ENCODE results near the gene BLACAT1.
"Not testable (repeated sequence)": the region's sequence is repeated elsewhere in the genome, so short reads cannot be mapped to it uniquely, and the experiment has no call there.

The BLACAT1 gene

DNA sequence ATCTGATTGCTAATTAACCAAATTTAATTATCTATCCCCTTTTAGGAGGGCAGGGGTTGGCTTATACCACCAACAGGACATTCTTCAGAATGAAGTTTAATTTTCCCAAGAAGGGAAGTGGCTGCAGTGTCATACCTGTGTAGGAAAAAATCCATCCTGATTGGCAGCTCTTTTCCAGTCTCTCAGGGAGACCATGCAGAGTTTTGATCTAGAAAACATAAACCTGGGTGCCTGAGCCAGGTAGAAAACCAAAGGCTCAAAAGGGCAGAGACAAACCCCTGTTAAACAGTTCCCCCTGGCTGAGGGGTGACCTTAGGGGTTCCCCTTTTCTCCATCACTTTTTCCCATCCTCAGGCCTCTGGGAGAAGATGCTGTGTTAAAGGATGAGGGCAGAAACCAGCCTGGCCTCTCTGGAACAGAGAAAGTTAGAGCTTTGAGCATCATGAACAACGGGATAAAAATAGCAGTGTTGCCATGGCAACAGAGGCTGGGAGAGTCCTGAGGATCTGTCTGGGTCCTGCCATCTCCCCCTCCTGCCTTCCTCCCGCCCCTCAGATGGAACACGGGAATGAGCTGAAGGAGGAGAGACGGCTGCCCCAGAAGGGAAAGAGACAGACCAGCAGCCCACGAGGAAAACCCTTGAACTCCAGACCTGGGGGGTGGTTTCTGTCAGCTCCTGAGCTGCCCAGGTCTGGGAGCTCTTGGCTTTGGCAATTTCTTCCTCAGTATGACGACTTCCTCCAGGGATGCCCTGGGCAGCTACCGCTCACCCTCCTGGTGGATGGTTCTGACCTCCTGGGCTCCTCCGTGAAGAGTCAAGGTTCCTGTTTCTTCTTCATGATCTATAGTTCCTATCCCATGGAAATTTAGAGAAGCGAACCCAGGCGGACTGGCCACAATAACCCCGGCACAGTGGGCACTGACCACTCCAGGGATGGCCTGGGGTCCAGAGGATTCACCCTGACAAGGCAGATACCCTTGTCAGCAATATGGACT lies 20.0 kb downstream of the BLACAT1 start:
- Histone ChIP-seq H3K36me3 (ENCODE audit: insufficient read depth, low read depth, low read length) (no peaks in the 10 kb centered on the region), H3K27me3 (ENCODE audit: insufficient read depth, low read length) (peaks cover 32% of the 10 kb centered on the region; the same call in 1 of the 2 replicates), H3K9me3 (ENCODE audit: insufficient read depth, low read depth, low read length) (no peaks in the 10 kb centered on the region), H3K9ac (ENCODE audit: low read depth, low read length) (no peak overlapping the region), H3K4me3 (ENCODE audit: low read length) (no peak overlapping the region), H3K27ac (ENCODE audit: low read length) (no peak overlapping the region), H3K4me1 (ENCODE audit: insufficient read depth, low read length) (peaks cover 8% of the 10 kb centered on the region; the same call in 1 of the 2 replicates)

DNA sequence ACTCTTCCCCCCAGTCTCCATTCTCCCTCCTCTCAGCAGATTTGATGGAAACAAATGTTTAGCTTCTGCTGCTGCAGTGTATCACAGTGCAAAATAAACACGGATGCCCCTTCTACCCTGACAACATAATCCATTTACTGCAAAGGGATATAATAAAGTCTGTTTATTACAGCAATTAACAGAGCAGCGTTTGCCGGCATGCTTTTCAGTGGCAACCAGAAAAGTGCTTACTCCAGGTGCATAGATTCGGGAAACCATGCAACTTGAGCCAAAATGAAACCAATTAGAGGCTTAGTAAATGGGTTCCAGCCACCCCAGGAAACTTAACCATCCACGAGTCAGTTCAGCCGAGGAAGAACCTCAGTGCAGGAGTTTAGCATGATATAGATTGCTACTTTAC lies 21.1 kb downstream of the BLACAT1 start:
- no peak overlapping the region for H3K4me3 ChIP-seq (ENCODE audit: low read length)
- peaks cover 38% of the 10 kb centered on the region; the same call in 1 of the 2 replicates for H3K27me3 ChIP-seq (ENCODE audit: insufficient read depth, low read length)
- H3K36me3 ChIP-seq (ENCODE audit: insufficient read depth, low read depth, low read length): no peaks in the 10 kb centered on the region
- no peak overlapping the region for H3K27ac ChIP-seq (ENCODE audit: low read length)
- H3K9ac ChIP-seq (ENCODE audit: low read depth, low read length): no peak overlapping the region
- H3K9me3 ChIP-seq (ENCODE audit: insufficient read depth, low read depth, low read length): no peaks in the 10 kb centered on the region
- H3K4me1 ChIP-seq (ENCODE audit: insufficient read depth, low read length): no peaks in the 10 kb centered on the region; the same call in 1 of the 2 replicates

DNA sequence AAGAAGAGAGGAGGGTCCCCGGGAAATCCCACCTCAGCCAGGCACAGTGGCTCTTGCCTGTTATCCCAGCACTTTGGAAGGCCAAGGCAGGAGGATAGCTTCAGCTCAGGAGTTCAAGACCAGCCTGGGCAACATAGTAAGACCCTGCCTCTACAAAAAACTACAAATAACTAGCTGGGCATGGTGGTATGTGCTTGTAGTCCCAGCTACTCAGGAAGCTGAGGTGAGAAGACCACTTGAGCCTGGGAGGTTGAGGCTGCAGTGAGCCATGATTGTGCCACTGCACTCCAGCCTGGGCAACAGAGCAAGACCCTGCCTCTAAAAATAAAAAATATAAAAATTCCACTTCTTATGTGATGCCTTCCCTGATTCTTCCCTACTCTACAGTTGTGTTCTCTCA lies 23.2 kb downstream of the BLACAT1 start:
- not testable (repeated sequence) for H3K27ac ChIP-seq (ENCODE audit: low read length); H3K9me3 ChIP-seq (ENCODE audit: insufficient read depth, low read depth, low read length); H3K4me3 ChIP-seq (ENCODE audit: low read length); H3K4me1 ChIP-seq (ENCODE audit: insufficient read depth, low read length); H3K36me3 ChIP-seq (ENCODE audit: insufficient read depth, low read depth, low read length); H3K9ac ChIP-seq (ENCODE audit: low read depth, low read length)
- H3K27me3 ChIP-seq (ENCODE audit: insufficient read depth, low read length): peaks cover 59% of the 10 kb centered on the region

DNA sequence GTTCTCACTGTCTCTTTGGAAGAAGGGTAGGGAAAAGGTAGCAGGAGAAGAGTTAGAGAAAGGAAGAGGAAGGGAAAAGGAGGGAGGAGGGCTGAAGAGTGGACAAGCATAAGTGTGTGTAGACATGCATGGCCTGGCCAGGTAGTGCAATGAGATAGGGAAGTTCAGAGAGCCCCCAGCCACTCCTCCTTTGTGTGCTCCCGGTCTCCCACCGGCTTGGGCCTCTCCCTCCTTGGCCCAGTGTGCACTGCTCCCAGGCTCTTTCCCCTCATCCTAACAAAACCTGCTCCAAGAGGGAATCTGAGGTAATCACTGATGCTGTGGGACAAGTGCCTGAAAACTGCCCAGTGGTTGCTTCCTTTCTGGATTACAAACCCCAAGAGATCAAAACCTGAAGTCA lies 23.7 kb downstream of the BLACAT1 start:
- H3K27me3 ChIP-seq (ENCODE audit: insufficient read depth, low read length): peaks cover 59% of the 10 kb centered on the region

DNA sequence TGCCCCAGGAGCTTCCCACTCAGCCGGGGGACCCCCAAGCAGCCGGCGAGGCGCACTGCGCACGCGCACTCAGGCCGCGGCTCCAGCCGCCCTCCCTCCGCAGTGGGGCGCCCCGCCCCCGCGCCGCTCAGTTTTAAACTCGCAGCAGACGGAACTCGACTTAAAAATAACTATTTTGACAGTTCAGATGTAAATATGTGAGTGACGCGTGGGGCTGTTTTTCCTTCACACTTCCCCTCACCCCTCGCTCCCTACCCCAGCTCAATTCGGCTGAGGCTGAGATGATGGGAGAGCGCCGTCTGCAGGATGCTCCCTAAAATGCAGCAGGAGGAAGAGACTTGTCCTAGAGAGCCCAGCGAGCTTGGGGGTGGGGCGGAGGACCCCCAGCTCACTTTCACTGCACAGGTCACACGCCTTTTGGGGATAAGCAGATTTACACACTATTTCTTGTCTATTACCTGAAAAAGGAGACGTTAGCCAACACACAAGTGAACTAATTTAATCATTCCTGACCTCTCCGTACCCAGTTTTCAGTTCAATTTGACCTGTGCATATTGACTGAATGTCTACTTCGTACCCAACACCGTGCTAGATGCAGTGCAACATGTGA lies 25.0 kb downstream of the BLACAT1 start:
- Histone ChIP-seq H3K9ac (ENCODE audit: low read depth, low read length) (peak overlapping the region; percentile 32; the same call in 1 of the 2 replicates), H3K9me3 (ENCODE audit: insufficient read depth, low read depth, low read length) (no peaks in the 10 kb centered on the region), H3K27me3 (ENCODE audit: insufficient read depth, low read length) (peaks cover 59% of the 10 kb centered on the region), H3K36me3 (ENCODE audit: insufficient read depth, low read depth, low read length) (no peaks in the 10 kb centered on the region), H3K27ac (ENCODE audit: low read length) (no peak overlapping the region), H3K4me1 (ENCODE audit: insufficient read depth, low read length) (no peaks in the 10 kb centered on the region; the same call in 1 of the 2 replicates), H3K4me3 (ENCODE audit: low read length) (peak overlapping the region; percentile 71)

More for the DNA sequence above, 23.7 kb downstream of the BLACAT1 start:
- Histone ChIP-seq H3K4me3 (ENCODE audit: low read length) (no peak overlapping the region), H3K27ac (ENCODE audit: low read length) (no peak overlapping the region), H3K36me3 (ENCODE audit: insufficient read depth, low read depth, low read length) (no peaks in the 10 kb centered on the region), H3K9ac (ENCODE audit: low read depth, low read length) (no peak overlapping the region), H3K9me3 (ENCODE audit: insufficient read depth, low read depth, low read length) (no peaks in the 10 kb centered on the region), H3K4me1 (ENCODE audit: insufficient read depth, low read length) (no peaks in the 10 kb centered on the region; the same call in 1 of the 2 replicates)

DNA sequence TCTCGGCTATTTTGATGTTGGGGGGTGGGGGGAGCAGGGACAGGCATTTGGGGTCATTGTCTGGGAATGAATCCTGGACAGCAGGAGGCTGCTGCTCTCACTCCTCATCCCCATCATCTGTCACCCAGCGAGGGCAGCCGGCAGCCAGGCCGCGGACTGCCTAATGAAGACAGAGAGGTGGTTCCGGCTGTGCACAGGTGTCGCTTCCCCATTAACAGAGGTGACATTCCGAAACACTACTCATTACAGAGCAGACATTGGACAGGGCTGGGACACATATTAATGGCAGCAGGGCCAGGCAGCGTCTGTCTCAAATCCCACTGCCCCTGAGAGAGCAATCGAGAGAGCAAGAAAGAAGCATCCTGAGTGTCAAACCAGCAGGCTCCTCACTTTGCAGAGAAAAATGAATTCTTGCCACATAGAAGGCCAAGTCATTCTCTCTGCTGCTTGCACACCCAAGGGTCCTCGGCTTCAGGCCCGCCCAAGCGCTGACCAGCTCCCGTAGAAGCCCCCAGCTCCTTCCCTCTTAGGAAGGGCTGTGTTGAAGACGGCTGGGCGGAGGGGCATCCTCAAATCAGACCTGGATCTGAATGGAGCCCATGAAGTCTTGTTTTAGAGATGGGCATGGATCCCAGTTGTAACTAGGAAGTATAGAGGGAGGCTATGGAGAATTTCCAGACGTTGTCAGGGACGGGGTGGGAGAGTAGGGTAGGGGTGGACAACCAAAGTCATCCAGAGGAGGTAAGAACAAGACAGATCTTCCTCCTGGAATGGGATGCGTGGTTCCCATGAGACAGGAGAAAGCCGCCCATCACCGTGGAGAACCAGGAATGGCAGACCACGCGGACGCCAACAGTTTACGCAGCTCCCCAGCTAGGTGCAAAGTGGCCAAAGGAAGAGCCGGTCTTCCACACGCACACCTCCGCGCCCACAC lies 25.8 kb downstream of the BLACAT1 start:
- Histone ChIP-seq H3K9ac (ENCODE audit: low read depth, low read length) (peak overlapping the region; percentile 32; the same call in 1 of the 2 replicates), H3K9me3 (ENCODE audit: insufficient read depth, low read depth, low read length) (no peaks in the 10 kb centered on the region), H3K27ac (ENCODE audit: low read length) (no peak overlapping the region), H3K27me3 (ENCODE audit: insufficient read depth, low read length) (peaks cover 60% of the 10 kb centered on the region), H3K4me1 (ENCODE audit: insufficient read depth, low read length) (peaks cover 2% of the 10 kb centered on the region; the same call in 1 of the 2 replicates), H3K36me3 (ENCODE audit: insufficient read depth, low read depth, low read length) (no peaks in the 10 kb centered on the region), H3K4me3 (ENCODE audit: low read length) (peak overlapping the region; percentile 71)

DNA sequence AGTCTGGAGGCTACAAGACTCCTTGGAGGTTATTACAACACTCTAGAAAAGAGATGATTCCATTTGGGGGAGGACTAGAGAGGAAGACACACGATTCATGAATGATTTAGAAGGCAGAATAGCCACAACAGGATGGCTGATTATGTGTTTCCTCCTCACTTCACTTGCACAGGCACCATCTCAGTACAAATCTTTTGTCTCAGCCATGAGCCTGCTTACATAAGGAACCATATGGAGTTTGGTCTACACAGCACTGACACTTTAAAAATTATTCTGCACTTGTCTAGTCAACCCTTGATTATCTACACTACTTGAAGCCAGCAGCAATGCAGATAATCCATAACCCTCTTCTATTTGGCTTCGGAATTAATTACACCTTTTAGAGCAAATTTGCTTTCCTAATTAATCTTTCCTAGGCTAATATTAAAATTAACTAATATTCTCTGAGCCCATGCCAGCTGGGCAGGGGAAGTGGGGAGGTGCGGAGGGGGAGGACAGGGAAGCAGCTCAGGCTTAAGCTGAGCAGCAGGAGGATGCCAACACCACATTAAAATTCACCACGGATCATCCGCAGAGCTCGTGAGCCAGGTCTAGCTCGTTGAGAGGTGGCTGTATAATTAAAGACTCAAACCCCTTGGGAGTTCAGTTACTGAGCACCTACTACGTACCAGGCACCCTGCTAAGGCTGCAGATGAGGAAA lies 30.8 kb downstream of the BLACAT1 start:
- Histone ChIP-seq H3K9me3 (ENCODE audit: insufficient read depth, low read depth, low read length) (no peaks in the 10 kb centered on the region), H3K27me3 (ENCODE audit: insufficient read depth, low read length) (peaks cover 60% of the 10 kb centered on the region), H3K27ac (ENCODE audit: low read length) (no peak overlapping the region), H3K4me3 (ENCODE audit: low read length) (no peak overlapping the region), H3K36me3 (ENCODE audit: insufficient read depth, low read depth, low read length) (no peaks in the 10 kb centered on the region), H3K9ac (ENCODE audit: low read depth, low read length) (no peak overlapping the region), H3K4me1 (ENCODE audit: insufficient read depth, low read length) (peaks cover 12% of the 10 kb centered on the region; the same call in 1 of the 2 replicates)

DNA sequence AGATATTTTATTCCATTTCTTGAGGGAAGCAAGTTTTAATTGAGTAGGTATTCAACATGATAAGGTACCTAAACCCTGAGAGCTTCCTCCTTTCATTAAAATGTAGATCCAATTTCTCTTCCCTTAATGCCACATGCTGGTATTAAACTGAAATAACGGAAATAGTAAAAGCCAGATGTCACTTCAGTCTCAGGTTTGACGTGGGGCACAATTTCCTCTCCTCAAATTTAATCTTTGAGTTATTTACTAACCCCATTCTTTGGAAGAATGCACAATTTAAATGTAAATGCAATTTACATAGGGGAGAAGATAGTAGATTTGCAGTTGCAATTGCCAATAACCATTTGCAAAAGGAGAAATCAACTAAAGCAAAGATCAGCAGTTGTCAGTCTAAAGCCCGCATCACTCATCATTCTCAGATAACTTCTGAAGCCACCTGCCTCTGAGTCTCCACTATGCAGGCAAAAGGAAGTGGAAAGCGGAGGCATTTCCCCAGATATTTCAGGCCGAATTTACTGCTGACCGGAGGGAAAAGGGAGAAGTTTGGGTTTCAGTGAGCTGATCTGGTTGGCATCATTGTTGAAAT lies 31.9 kb downstream of the BLACAT1 start:
- no peak overlapping the region for H3K9ac ChIP-seq (ENCODE audit: low read depth, low read length)
- no peak overlapping the region for H3K4me3 ChIP-seq (ENCODE audit: low read length)
- peaks cover 48% of the 10 kb centered on the region for H3K27me3 ChIP-seq (ENCODE audit: insufficient read depth, low read length)
- H3K4me1 ChIP-seq (ENCODE audit: insufficient read depth, low read length): peaks cover 12% of the 10 kb centered on the region; the same call in 1 of the 2 replicates
- H3K27ac ChIP-seq (ENCODE audit: low read length): no peak overlapping the region
- H3K36me3 ChIP-seq (ENCODE audit: insufficient read depth, low read depth, low read length): no peaks in the 10 kb centered on the region
- no peaks in the 10 kb centered on the region for H3K9me3 ChIP-seq (ENCODE audit: insufficient read depth, low read depth, low read length)

DNA sequence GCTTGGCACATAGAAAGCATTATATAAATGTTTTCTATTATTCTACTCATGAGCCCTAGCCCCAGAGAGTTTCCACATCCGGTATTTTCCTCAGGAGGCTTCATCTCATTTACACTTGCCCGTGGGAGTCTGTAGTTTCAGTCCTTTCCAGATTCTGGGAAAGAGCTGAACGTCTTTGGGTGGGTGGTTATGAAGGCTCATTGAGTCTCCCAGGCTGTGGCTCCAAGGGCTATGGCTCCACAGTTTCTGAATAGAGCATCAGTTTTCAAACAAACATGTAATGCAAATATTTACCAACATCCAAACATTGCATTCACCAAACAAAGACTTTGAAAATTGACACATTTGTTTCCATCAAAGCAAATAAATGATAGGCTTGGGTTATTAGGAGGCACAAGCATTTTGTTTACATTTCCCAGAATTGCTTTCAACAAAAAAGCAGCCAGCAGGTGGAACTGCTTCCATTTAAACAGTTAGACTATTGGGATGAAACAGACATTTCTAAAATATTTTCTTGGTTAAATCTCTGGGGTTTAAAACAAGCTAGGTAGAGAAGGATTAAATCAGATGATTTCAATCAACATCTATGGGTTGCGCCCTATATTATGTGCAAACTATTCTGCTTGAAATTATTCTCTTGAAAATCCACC lies 32.7 kb downstream of the BLACAT1 start:
- Histone ChIP-seq H3K4me1 (ENCODE audit: insufficient read depth, low read length) (peaks cover 12% of the 10 kb centered on the region; the same call in 1 of the 2 replicates), H3K4me3 (ENCODE audit: low read length) (no peak overlapping the region), H3K36me3 (ENCODE audit: insufficient read depth, low read depth, low read length) (no peaks in the 10 kb centered on the region), H3K27me3 (ENCODE audit: insufficient read depth, low read length) (peaks cover 40% of the 10 kb centered on the region), H3K27ac (ENCODE audit: low read length) (no peak overlapping the region), H3K9ac (ENCODE audit: low read depth, low read length) (no peak overlapping the region), H3K9me3 (ENCODE audit: insufficient read depth, low read depth, low read length) (no peaks in the 10 kb centered on the region)

DNA sequence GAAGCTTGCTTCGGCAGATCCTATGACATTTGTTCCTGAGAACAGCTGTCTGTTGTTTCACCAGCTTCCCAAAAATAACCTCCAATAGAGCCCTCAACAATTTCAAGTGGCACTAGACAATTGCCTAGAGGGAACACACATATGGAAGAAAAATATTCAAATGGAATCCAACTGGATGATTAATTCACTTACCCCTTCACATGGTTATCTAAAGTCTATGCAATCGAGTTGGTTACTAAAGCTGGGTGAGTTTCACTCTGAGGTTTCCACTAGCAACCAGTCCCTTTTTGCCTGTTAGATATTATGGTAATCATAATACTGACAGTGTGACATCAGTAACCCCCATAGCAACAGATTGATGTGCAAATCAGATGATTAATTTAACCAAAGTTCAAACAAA lies 34.0 kb downstream of the BLACAT1 start, which contains the start of gene LEMD1:
LEMD1 (minus strand) TSS at position 259 of the 400 bp plus-strand sequence. CDS start 1,520 bp downstream, outside the sequence.
- peaks cover 27% of the 10 kb centered on the region for H3K27me3 ChIP-seq (ENCODE audit: insufficient read depth, low read length)
- no peak within 1 kb of the TSS for H3K27ac ChIP-seq (ENCODE audit: low read length)

More for the DNA sequence above, 34.0 kb downstream of the BLACAT1 start, which contains the start of gene LEMD1:
- H3K4me1 ChIP-seq (ENCODE audit: insufficient read depth, low read length): peaks cover 12% of the 10 kb centered on the region; the same call in 1 of the 2 replicates
- no peak within 1 kb of the TSS for H3K4me3 ChIP-seq (ENCODE audit: low read length)
- H3K9me3 ChIP-seq (ENCODE audit: insufficient read depth, low read depth, low read length): no peaks in the 10 kb centered on the region
- no peak within 1 kb of the TSS for H3K9ac ChIP-seq (ENCODE audit: low read depth, low read length)
- H3K36me3 ChIP-seq (ENCODE audit: insufficient read depth, low read depth, low read length): no peaks in the 10 kb centered on the region

Data from iPS-20b (cell line).